HG02610 (cell line): ENCODE data around the gene ANP32E.
A peak's percentile ranks its signal among the peaks of the same experiment; 100 is the strongest.

Source experiments
- ATAC-seq: cut with Tn5 transposase; IDR thresholded peaks from one replicate; pipeline ENCODE4 v1.9.1; 2021; ENCODE audit warnings: mild to moderate bottlenecking, moderate library complexity; ENCODE audit not compliant: unreplicated experiment

Gene ANP32E

GRCh38 chr1:150235852-150236613 is at the start of gene ANP32E:
ANP32E (minus strand) TSS chr1:150236112; CDS start chr1:150235786, 326 bp downstream.
- ATAC-seq, result peak; percentile 82

- ATAC-seq, result no peak
Observed at GRCh38 chr1:150283260-150283659, 47.3 kb upstream of the ANP32E start.

- ATAC-seq, result peak; percentile 5
Observed at GRCh38 chr1:150282558-150282958, 46.6 kb upstream of the ANP32E start.

GRCh38 chr1:150281758-150282557 is 46.0 kb upstream of the ANP32E start, which contains the start of gene CIART:
CIART (plus strand) TSS chr1:150282554; CDS start chr1:150283268, 714 bp downstream.
- peak; percentile 78 for ATAC-seq

GRCh38 chr1:150281221-150281757 is 45.4 kb upstream of the ANP32E start:
- no peak for ATAC-seq

GRCh38 chr1:150280138-150280707 is 44.3 kb upstream of the ANP32E start:
- ATAC-seq, result no peak

- no peak for ATAC-seq
Observed at GRCh38 chr1:150273311-150273710, 37.4 kb upstream of the ANP32E start.

GRCh38 chr1:150271291-150271959 is 35.5 kb upstream of the ANP32E start:
- ATAC-seq, result no peak

- no peak for ATAC-seq
Observed at GRCh38 chr1:150269451-150269850, 33.5 kb upstream of the ANP32E start.

GRCh38 chr1:150268705-150269403 is 32.9 kb upstream of the ANP32E start, which contains the start of gene APH1A:
APH1A (minus strand) TSS chr1:150269016; CDS start chr1:150268810, 206 bp downstream.
- peak; percentile 85 for ATAC-seq

- peak; percentile 29 for ATAC-seq
Observed at GRCh38 chr1:150268340-150268704, 32.4 kb upstream of the ANP32E start.

GRCh38 chr1:150267896-150268295 is 32.0 kb upstream of the ANP32E start:
- no peak for ATAC-seq

- ATAC-seq, result no peak
Observed at GRCh38 chr1:150263549-150263948, 27.6 kb upstream of the ANP32E start.

- ATAC-seq, result no peak
Observed at GRCh38 chr1:150262388-150263320, 26.7 kb upstream of the ANP32E start.

- ATAC-seq, result no peak
Observed at GRCh38 chr1:150261367-150261766, 25.5 kb upstream of the ANP32E start.

GRCh38 chr1:150259758-150260669 is 24.1 kb upstream of the ANP32E start:
- ATAC-seq, result no peak

GRCh38 chr1:150259217-150259616 is 23.3 kb upstream of the ANP32E start:
- ATAC-seq, result no peak
